Measurements from ENCODE around the gene LRFN5. TPM values are rescaled to one million over a fixed set of nuclear protein-coding genes. Genes with fewer than 3 reads are reported as not detected.

LRFN5 gene
- total RNA-seq, 1 experiment from 2014 or later: 1.3 TPM

DNA sequence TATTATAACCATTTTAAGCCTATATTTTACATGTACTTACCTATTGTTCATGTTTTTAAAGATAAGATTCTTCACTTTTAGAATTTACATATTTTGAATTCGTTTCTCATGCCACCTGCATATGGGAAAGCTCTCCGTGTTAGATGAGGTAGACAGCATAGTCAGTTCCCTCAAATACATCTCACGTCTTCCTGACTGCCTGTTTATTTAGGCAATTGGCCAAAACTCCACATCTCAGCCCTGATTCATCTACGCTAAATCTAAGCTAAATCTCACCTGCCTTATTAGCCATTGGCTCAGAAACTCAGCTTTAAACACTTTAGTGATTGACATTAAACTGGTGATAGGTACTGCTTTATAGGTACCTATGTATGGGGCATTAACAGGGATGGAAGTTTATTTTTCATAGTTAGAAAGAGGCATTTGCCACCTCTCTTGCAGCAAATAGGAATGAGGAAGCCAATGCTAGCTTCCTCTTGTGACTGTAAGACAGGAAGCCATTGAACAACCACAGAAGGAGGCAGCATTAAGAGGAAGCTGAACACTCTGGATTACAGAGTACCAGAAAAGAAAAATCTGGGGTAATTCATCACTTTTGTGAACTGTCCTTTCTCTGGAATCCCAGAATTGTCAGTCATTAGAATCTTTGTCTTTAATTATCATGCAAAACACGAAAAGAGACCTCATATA lies 111.9 kb downstream of the LRFN5 start:
- Histone ChIP-seq H3K4ac (ENCODE audit: low read depth, low read length) (no peak overlapping the region), H2BK12ac (ENCODE audit: insufficient read length, low read depth, low read length) (no peak overlapping the region), H3K4me1 (ENCODE audit: insufficient read depth, low read length) (0 out of 2 replicates have a peak, but pooled peaks cover 2% of the 10 kb centered on the region), H3K9me3 (ENCODE audit: control insufficient read depth, low read depth, low read length) (no peaks in the 10 kb centered on the region), H3K27ac (ENCODE audit: insufficient read length, low read depth, low read length) (no peak overlapping the region), H2BK120ac (ENCODE audit: low read depth, low read length, poor library complexity, severe bottlenecking) (no peak overlapping the region), H3K23me2 (ENCODE audit: insufficient read length, low read depth, low read length, poor library complexity, severe bottlenecking) (no peaks in the 10 kb centered on the region), H3K18ac (ENCODE audit: insufficient read length, low read depth, low read length) (no peak overlapping the region), H2AFZ (ENCODE audit: low read length) (no peak overlapping the region), H3K79me1 (ENCODE audit: insufficient read depth, low read depth, low read length, poor library complexity, severe bottlenecking) (no peaks in the 10 kb centered on the region), H2BK5ac (ENCODE audit: insufficient read length, low read length) (no peak overlapping the region), H3K9ac (ENCODE audit: extremely low read depth, insufficient read length, low read length) (no peak overlapping the region), H2AK5ac (ENCODE audit: insufficient read length, low read length) (no peak overlapping the region), H4K91ac (ENCODE audit: insufficient read length, low read depth, low read length) (no peak overlapping the region), H2BK20ac (ENCODE audit: low read depth, low read length, poor library complexity, severe bottlenecking) (no peak overlapping the region), H3K14ac (ENCODE audit: insufficient read depth, low read length) (no peak overlapping the region), H3K23ac (ENCODE audit: insufficient read length, low read depth, low read length) (no peak overlapping the region), H4K8ac (replicated peaks; ENCODE audit: insufficient read length, low read depth, low read length) (no peak overlapping the region), H4K20me1 (ENCODE audit: control insufficient read depth, insufficient read depth, insufficient read length) (no peaks in the 10 kb centered on the region), H4K5ac (ENCODE audit: insufficient read length, low read depth, low read length) (no peak overlapping the region), H3T11ph (ENCODE audit: low read length) (no peak overlapping the region), H3K56ac (ENCODE audit: insufficient read length, low read depth, low read length) (no peak overlapping the region), H3K79me2 (ENCODE audit: insufficient read depth, low read length) (no peaks in the 10 kb centered on the region), H3K4me2 (ENCODE audit: insufficient read depth, insufficient read length, low read length) (no peak overlapping the region), H3K27me3 (ENCODE audit: insufficient read depth, low read length) (no peaks in the 10 kb centered on the region), H2BK15ac (ENCODE audit: low read depth, low read length) (no peak overlapping the region)
- Mint-ChIP-seq H3K36me3 (ENCODE audit: insufficient read depth in 1 of 3, low read depth in 3 of 3) (no peaks in the 10 kb centered on the region; a peak in 1 of 7 replicates), H3K27ac (no peak overlapping the region), H3K4me3 (no peak overlapping the region), H3K4me1 (peaks cover 0 to 9% of the 10 kb centered on the region in 2 experiments; a peak in 2 of 4 replicates), H3K9me3 (no peaks in the 10 kb centered on the region; a peak in 1 of 5 replicates), H3K27me3 (ENCODE audit: low read depth) (no peaks in the 10 kb centered on the region)
- WGBS (ENCODE audit: extremely low coverage, insufficient read length, low lambda C conversion rate): no CpG with 5 or more reads among the region's 5 CpGs
- TF ChIP-seq, protein P1, sequence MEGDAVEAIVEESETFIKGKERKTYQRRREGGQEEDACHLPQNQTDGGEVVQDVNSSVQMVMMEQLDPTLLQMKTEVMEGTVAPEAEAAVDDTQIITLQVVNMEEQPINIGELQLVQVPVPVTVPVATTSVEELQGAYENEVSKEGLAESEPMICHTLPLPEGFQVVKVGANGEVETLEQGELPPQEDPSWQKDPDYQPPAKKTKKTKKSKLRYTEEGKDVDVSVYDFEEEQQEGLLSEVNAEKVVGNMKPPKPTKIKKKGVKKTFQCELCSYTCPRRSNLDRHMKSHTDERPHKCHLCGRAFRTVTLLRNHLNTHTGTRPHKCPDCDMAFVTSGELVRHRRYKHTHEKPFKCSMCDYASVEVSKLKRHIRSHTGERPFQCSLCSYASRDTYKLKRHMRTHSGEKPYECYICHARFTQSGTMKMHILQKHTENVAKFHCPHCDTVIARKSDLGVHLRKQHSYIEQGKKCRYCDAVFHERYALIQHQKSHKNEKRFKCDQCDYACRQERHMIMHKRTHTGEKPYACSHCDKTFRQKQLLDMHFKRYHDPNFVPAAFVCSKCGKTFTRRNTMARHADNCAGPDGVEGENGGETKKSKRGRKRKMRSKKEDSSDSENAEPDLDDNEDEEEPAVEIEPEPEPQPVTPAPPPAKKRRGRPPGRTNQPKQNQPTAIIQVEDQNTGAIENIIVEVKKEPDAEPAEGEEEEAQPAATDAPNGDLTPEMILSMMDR (conservative IDR thresholded peaks at IDR 0.05): no peak
- DNase-seq: no peak
